Measurements from ENCODE around the gene DUOXA1. TPM values are rescaled to one million over a fixed set of nuclear protein-coding genes. Genes with fewer than 3 reads are reported as not detected.

The DUOXA1 gene
- total RNA-seq, 6 experiments from 2014 or later, result not detected

- no peak for DNase-seq
- TF ChIP-seq CTCF (IDR thresholded peaks at IDR 0.05), result no peak
- no peak for TF ChIP-seq POLR2A (IDR thresholded peaks at IDR 0.05)
- Histone ChIP-seq H3K9me3 (no peaks in the 10 kb centered on the region), H3K27ac (no peak overlapping the region), H3K27me3 (no peaks in the 10 kb centered on the region), H3K36me3 (no peaks in the 10 kb centered on the region), H3K4me1 (no peaks in the 10 kb centered on the region), H3K4me3 (no peak overlapping the region)
- WGBS (ENCODE audit: insufficient coverage, low coverage, low lambda C conversion rate, missing lambda C conversion rate), result 80% methylated on average over 2 of the region's 6 CpGs
- peak in 1 of 4 donors; percentile 9 for ATAC-seq
- intact Hi-C loops (cut with DNase I), result no loop called here
Observed at GRCh38 chr15:45150481-45150880, 20.8 kb upstream of the DUOXA1 start.

GRCh38 chr15:45149060-45149459 lies 19.4 kb upstream of the DUOXA1 start:
- H3K9me3 ChIP-seq, result no peaks in the 10 kb centered on the region
- no peaks in the 10 kb centered on the region for H3K36me3 ChIP-seq
- H3K4me3 ChIP-seq, result no peak overlapping the region
- intact Hi-C loops (cut with DNase I), result no loop called here
- no peaks in the 10 kb centered on the region for H3K27me3 ChIP-seq
- peak in 1 of 3 donors; percentile 2 for DNase-seq
- H3K27ac ChIP-seq, result no peak overlapping the region
- no peak for ATAC-seq
- WGBS (ENCODE audit: insufficient coverage, low coverage, low lambda C conversion rate, missing lambda C conversion rate), result 100% methylated on average over 1 of the region's 1 CpG
- H3K4me1 ChIP-seq, result no peaks in the 10 kb centered on the region
- no peak for TF ChIP-seq POLR2A (IDR thresholded peaks at IDR 0.05)
- TF ChIP-seq CTCF (IDR thresholded peaks at IDR 0.05), result no peak

GRCh38 chr15:45148076-45149059 lies 18.7 kb upstream of the DUOXA1 start:
- ATAC-seq, result no peak
- intact Hi-C loops (cut with DNase I), result no loop called here

GRCh38 chr15:45147606-45148005 lies 17.9 kb upstream of the DUOXA1 start:
- WGBS (ENCODE audit: insufficient coverage, low coverage, low lambda C conversion rate, missing lambda C conversion rate), result no CpG with 5 or more reads among the region's 7 CpGs
- no peak overlapping the region for H3K4me3 ChIP-seq
- H3K4me1 ChIP-seq, result no peaks in the 10 kb centered on the region
- intact Hi-C loops (cut with DNase I), result no loop called here
- no peaks in the 10 kb centered on the region for H3K27me3 ChIP-seq
- DNase-seq, result no peak
- no peaks in the 10 kb centered on the region for H3K36me3 ChIP-seq
- no peak for ATAC-seq
- TF ChIP-seq CTCF (IDR thresholded peaks at IDR 0.05) (no peak), POLR2A (IDR thresholded peaks at IDR 0.05) (no peak)
- H3K27ac ChIP-seq, result no peak overlapping the region
- no peaks in the 10 kb centered on the region for H3K9me3 ChIP-seq

More at GRCh38 chr15:45148076-45149059, 18.7 kb upstream of the DUOXA1 start:
- H3K27me3 ChIP-seq, result no peaks in the 10 kb centered on the region
- H3K9me3 ChIP-seq, result no peaks in the 10 kb centered on the region
- 79% methylated on average over 6 of the region's 12 CpGs for WGBS (ENCODE audit: insufficient coverage, low coverage, low lambda C conversion rate, missing lambda C conversion rate)
- no peak overlapping the region for H3K4me3 ChIP-seq
- TF ChIP-seq CTCF (IDR thresholded peaks at IDR 0.05) (no peak), POLR2A (IDR thresholded peaks at IDR 0.05) (no peak)
- H3K27ac ChIP-seq, result no peak overlapping the region
- H3K36me3 ChIP-seq, result no peaks in the 10 kb centered on the region
- no peaks in the 10 kb centered on the region for H3K4me1 ChIP-seq
- DNase-seq, result peak in 1 of 3 donors; percentile 13
